ENCODE measurements around the gene PPP1R3F.

Gene PPP1R3F

GRCh38 chrX:49247916-49248811 lies 21.4 kb upstream of the PPP1R3F start:
- no peak for DNase-seq (ENCODE audit: low read depth, low spot score)

- no peak for DNase-seq (ENCODE audit: low read depth, low spot score)
Measured at GRCh38 chrX:49249071-49249470, 20.5 kb upstream of the PPP1R3F start.

GRCh38 chrX:49249616-49250015 lies 20.0 kb upstream of the PPP1R3F start:
- DNase-seq (ENCODE audit: low read depth, low spot score), result no peak

- DNase-seq (ENCODE audit: low read depth, low spot score), result no peak
Measured at GRCh38 chrX:49250066-49250465, 19.5 kb upstream of the PPP1R3F start.

GRCh38 chrX:49250578-49250977 lies 19.0 kb upstream of the PPP1R3F start:
- DNase-seq (ENCODE audit: low read depth, low spot score), result no peak

- no peak for DNase-seq (ENCODE audit: low read depth, low spot score)
Measured at GRCh38 chrX:49251325-49251724, 18.3 kb upstream of the PPP1R3F start.

GRCh38 chrX:49254639-49255038 lies 15.0 kb upstream of the PPP1R3F start:
- DNase-seq (ENCODE audit: low read depth, low spot score), result no peak

GRCh38 chrX:49256268-49256995 lies 13.2 kb upstream of the PPP1R3F start:
- DNase-seq (ENCODE audit: low read depth, low spot score), result no peak

GRCh38 chrX:49257074-49257790 lies 12.4 kb upstream of the PPP1R3F start:
- no peak for DNase-seq (ENCODE audit: low read depth, low spot score)

GRCh38 chrX:49257846-49258748 lies 11.5 kb upstream of the PPP1R3F start:
- no peak for DNase-seq (ENCODE audit: low read depth, low spot score)

GRCh38 chrX:49258749-49259124 lies 10.9 kb upstream of the PPP1R3F start:
- no peak for DNase-seq (ENCODE audit: low read depth, low spot score)

GRCh38 chrX:49260221-49260985 lies 9.2 kb upstream of the PPP1R3F start:
- DNase-seq (ENCODE audit: low read depth, low spot score), result no peak

- DNase-seq (ENCODE audit: low read depth, low spot score), result no peak
Measured at GRCh38 chrX:49262603-49263002, 7.0 kb upstream of the PPP1R3F start.

- DNase-seq (ENCODE audit: low read depth, low spot score), result no peak
Measured at GRCh38 chrX:49263631-49264030, 6.0 kb upstream of the PPP1R3F start.

- no peak for DNase-seq (ENCODE audit: low read depth, low spot score)
Measured at GRCh38 chrX:49264460-49264859, 5.1 kb upstream of the PPP1R3F start, which contains the start of gene FOXP3. FOXP3 (minus strand) TSS chrX:49264710; CDS start chrX:49258505, 6,205 bp downstream.

GRCh38 chrX:49266523-49267445 lies 2.8 kb upstream of the PPP1R3F start:
- DNase-seq (ENCODE audit: low read depth, low spot score), result no peak

GRCh38 chrX:49268702-49269009 lies 937 bp upstream of the PPP1R3F start:
- no peak for DNase-seq (ENCODE audit: low read depth, low spot score)

- peak; percentile 100 for DNase-seq (ENCODE audit: low read depth, low spot score)
Measured at GRCh38 chrX:49269010-49269766, 405 bp upstream of the PPP1R3F start.
